ENCODE results near the gene FAM149B1.

The FAM149B1 gene

DNA sequence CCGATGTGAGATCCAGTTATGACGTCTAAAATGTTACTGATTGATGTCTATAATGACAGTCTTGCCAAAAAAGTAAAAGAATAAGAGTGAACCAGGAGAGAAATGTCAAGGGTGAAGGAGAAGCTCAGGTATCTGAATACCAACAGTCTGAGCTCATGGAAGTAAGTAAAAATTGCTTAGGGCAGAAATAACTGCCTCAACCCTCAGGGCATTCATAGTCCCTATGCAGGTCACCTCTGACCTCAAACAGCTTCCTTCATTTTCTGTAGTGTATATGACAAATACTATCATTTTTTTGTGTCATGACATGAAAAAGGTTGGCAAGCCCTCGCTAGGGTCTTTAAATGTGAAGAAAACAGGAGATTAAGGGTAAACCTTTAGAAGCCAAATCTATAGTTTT is 125.5 kb downstream of the FAM149B1 start:
- no peak for DNase-seq

All from suppressor macrophage treated with lipopolysaccharide for 1 hour (primary cell).